GM23338 (cell line): ENCODE results near the gene DAGLB.

ENCODE experiments used
- CREB1 ChIP-seq: fragments of 250-450 bp; sonication (Bioruptor Pico); IDR thresholded peaks from 2 replicates; pipeline ENCODE4 v1.5.0; 2020; ENCODE audit warnings: low read depth, mild to moderate bottlenecking, moderate library complexity
- EZH2 ChIP-seq: fragments of 200-600 bp; sonication (generic); IDR thresholded peaks from one replicate; pipeline ENCODE4 v1.8.0; 2017; ENCODE audit warnings: antibody characterized with exemption, mild to moderate bottlenecking, low read depth; ENCODE audit not compliant: unreplicated experiment
- EZH2phosphoT487 ChIP-seq: fragments of 200-600 bp; sonication (generic); IDR thresholded peaks from one replicate; pipeline ENCODE4 v1.8.1; 2018; ENCODE audit warnings: antibody characterized with exemption; ENCODE audit not compliant: unreplicated experiment
- JUNB ChIP-seq: IDR thresholded peaks from one replicate; pipeline ENCODE4 v1.6.1; 2016; ENCODE audit warnings: antibody characterized with exemption; ENCODE audit not compliant: unreplicated experiment
- NANOG ChIP-seq: IDR thresholded peaks from 2 replicates; pipeline ENCODE4 v1.6.1; 2016; ENCODE audit warnings: antibody characterized with exemption, borderline replicate concordance
- POLR2AphosphoS5 ChIP-seq: IDR thresholded peaks from 2 replicates; pipeline ENCODE4 v1.6.1; 2016; ENCODE audit warnings: antibody characterized with exemption, low read depth
- STAT1 ChIP-seq: IDR thresholded peaks from one replicate; pipeline ENCODE4 v1.6.1; 2016; ENCODE audit warnings: antibody characterized with exemption; ENCODE audit not compliant: unreplicated experiment
- ZNF114 ChIP-seq: fragments of 250-450 bp; sonication (Bioruptor Pico); IDR thresholded peaks from 2 replicates; pipeline ENCODE4 v1.5.0; 2020; ENCODE audit warnings: mild to moderate bottlenecking, moderate library complexity
- ZNF331 ChIP-seq: fragments of 250-450 bp; sonication (Bioruptor Pico); IDR thresholded peaks from 2 replicates; pipeline ENCODE4 v1.5.0; 2020; ENCODE audit warnings: low read depth, mild to moderate bottlenecking, moderate library complexity
- TF ChIP-seq, protein P1 (sequence below), 2 experiments: fragments of 200-600 bp in 1 of 2; sonication (generic) in 1 of 2; conservative IDR thresholded peaks; 2 replicates each; pipeline versions ENCODE4 v1.5.1 to v1.6.1; 2016 to 2017; ENCODE audit warnings: antibody characterized with exemption in 2 of 2, low read depth in 2 of 2, mild to moderate bottlenecking in 2 of 2, moderate library complexity in 1 of 2
- TF ChIP-seq, protein P2 (sequence below): IDR thresholded peaks from 2 replicates; pipeline ENCODE4 v1.6.1; 2016; ENCODE audit warnings: antibody characterized with exemption
- TF ChIP-seq, protein P3 (sequence below): IDR thresholded peaks from one replicate; pipeline ENCODE4 v1.6.1; 2018; ENCODE audit warnings: antibody characterized with exemption; ENCODE audit not compliant: unreplicated experiment

DNA sequence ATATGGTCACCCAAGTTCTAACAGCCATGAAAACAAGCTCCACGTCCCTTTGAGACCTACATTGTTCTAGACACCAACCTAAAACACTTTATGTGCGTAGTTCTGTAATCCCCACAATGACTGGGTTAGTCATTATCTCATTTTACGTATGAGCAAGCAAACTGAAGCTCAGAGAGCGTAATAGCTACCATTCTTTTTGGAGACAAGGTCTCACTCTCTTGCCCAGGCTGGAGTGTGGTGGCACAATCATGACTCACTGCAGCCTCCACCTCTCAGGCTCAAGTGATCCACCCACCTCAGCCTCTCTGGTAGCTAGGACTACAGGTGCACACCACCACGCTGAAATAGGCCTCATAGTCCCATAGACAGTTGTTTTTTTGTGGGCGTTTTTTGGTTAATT lies 10.5 kb downstream of the DAGLB start:
- TF ChIP-seq, protein P1, sequence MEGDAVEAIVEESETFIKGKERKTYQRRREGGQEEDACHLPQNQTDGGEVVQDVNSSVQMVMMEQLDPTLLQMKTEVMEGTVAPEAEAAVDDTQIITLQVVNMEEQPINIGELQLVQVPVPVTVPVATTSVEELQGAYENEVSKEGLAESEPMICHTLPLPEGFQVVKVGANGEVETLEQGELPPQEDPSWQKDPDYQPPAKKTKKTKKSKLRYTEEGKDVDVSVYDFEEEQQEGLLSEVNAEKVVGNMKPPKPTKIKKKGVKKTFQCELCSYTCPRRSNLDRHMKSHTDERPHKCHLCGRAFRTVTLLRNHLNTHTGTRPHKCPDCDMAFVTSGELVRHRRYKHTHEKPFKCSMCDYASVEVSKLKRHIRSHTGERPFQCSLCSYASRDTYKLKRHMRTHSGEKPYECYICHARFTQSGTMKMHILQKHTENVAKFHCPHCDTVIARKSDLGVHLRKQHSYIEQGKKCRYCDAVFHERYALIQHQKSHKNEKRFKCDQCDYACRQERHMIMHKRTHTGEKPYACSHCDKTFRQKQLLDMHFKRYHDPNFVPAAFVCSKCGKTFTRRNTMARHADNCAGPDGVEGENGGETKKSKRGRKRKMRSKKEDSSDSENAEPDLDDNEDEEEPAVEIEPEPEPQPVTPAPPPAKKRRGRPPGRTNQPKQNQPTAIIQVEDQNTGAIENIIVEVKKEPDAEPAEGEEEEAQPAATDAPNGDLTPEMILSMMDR (conservative IDR thresholded peaks at IDR 0.05; ENCODE audit: low read depth in 2 of 2), result no peak
- no peak for TF ChIP-seq EZH2phosphoT487
- no peak for TF ChIP-seq POLR2AphosphoS5
- TF ChIP-seq NANOG, result no peak
- no peak for TF ChIP-seq EZH2
- no peak for TF ChIP-seq CREB1 (CRISPR knock-in tag)
- TF ChIP-seq, protein P2, sequence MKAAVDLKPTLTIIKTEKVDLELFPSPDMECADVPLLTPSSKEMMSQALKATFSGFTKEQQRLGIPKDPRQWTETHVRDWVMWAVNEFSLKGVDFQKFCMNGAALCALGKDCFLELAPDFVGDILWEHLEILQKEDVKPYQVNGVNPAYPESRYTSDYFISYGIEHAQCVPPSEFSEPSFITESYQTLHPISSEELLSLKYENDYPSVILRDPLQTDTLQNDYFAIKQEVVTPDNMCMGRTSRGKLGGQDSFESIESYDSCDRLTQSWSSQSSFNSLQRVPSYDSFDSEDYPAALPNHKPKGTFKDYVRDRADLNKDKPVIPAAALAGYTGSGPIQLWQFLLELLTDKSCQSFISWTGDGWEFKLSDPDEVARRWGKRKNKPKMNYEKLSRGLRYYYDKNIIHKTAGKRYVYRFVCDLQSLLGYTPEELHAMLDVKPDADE, result no peak
- TF ChIP-seq JUNB, result no peak
- TF ChIP-seq, protein P3, sequence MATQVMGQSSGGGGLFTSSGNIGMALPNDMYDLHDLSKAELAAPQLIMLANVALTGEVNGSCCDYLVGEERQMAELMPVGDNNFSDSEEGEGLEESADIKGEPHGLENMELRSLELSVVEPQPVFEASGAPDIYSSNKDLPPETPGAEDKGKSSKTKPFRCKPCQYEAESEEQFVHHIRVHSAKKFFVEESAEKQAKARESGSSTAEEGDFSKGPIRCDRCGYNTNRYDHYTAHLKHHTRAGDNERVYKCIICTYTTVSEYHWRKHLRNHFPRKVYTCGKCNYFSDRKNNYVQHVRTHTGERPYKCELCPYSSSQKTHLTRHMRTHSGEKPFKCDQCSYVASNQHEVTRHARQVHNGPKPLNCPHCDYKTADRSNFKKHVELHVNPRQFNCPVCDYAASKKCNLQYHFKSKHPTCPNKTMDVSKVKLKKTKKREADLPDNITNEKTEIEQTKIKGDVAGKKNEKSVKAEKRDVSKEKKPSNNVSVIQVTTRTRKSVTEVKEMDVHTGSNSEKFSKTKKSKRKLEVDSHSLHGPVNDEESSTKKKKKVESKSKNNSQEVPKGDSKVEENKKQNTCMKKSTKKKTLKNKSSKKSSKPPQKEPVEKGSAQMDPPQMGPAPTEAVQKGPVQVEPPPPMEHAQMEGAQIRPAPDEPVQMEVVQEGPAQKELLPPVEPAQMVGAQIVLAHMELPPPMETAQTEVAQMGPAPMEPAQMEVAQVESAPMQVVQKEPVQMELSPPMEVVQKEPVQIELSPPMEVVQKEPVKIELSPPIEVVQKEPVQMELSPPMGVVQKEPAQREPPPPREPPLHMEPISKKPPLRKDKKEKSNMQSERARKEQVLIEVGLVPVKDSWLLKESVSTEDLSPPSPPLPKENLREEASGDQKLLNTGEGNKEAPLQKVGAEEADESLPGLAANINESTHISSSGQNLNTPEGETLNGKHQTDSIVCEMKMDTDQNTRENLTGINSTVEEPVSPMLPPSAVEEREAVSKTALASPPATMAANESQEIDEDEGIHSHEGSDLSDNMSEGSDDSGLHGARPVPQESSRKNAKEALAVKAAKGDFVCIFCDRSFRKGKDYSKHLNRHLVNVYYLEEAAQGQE, result no peak
- TF ChIP-seq ZNF114, result no peak
- no peak for TF ChIP-seq ZNF331 (CRISPR knock-in tag)
- TF ChIP-seq STAT1, result no peak
